MM.1S (cell line): ENCODE results near the gene AGR2.

Source experiments
- EZH2 ChIP-seq: fragments of 300-600 bp; sonication (generic); optimal IDR thresholded peaks from 2 replicates; pipeline ENCODE3; 2017; ENCODE audit warnings: low read depth, mild to moderate bottlenecking, antibody characterized with exemption, low read length, mixed read lengths
- EZH2phosphoT487 ChIP-seq: fragments of 300-600 bp; sonication (generic); IDR thresholded peaks from 2 replicates; pipeline ENCODE4 v1.6.1; 2018; ENCODE audit warnings: antibody characterized with exemption, low read length
- TF ChIP-seq, protein P1 (sequence below): fragments of 300-600 bp; sonication (generic); IDR thresholded peaks from 2 replicates; pipeline ENCODE4 v1.5.1; 2016; ENCODE audit warnings: antibody characterized with exemption, low read length, mixed read lengths

DNA sequence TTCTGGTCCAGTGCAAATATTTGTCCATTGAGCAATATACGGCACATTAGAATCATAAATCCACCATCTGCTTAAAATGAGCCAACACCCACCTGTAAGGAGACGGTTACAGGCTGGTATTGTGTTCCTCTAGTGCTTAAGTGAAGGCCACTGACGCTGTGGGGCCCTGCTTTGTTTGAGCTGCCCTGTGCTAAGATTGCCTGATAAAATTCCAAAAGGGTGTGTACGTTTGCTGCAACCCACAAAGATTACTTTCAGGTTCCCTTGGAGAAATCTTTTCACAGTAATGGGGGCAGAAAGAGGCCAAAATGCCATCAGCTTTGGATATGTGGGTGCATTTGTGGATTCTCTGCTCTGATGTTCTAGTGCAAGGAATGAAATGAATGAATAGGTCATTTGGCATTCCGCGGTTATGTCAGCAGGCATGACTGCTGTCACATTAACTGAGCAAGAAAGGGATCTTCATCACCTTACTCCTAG, 42.6 kb upstream of the AGR2 start:
- TF ChIP-seq, protein P1, sequence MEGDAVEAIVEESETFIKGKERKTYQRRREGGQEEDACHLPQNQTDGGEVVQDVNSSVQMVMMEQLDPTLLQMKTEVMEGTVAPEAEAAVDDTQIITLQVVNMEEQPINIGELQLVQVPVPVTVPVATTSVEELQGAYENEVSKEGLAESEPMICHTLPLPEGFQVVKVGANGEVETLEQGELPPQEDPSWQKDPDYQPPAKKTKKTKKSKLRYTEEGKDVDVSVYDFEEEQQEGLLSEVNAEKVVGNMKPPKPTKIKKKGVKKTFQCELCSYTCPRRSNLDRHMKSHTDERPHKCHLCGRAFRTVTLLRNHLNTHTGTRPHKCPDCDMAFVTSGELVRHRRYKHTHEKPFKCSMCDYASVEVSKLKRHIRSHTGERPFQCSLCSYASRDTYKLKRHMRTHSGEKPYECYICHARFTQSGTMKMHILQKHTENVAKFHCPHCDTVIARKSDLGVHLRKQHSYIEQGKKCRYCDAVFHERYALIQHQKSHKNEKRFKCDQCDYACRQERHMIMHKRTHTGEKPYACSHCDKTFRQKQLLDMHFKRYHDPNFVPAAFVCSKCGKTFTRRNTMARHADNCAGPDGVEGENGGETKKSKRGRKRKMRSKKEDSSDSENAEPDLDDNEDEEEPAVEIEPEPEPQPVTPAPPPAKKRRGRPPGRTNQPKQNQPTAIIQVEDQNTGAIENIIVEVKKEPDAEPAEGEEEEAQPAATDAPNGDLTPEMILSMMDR = no peak
- TF ChIP-seq EZH2 (no peak), EZH2phosphoT487 (no peak)
